ENCODE data around the gene ITM2C.

The ITM2C gene

GRCh38 chr2:230889911-230890601 is 25.3 kb downstream of the ITM2C start:
- in situ Hi-C loops (cut with MboI; ENCODE audit: low sequenced_read_pairs): no loop called here

GRCh38 chr2:230890646-230891045 is 25.9 kb downstream of the ITM2C start:
- in situ Hi-C loops (cut with MboI; ENCODE audit: low sequenced_read_pairs): no loop called here

GRCh38 chr2:230891064-230891463 is 26.3 kb downstream of the ITM2C start:
- in situ Hi-C loops (cut with MboI; ENCODE audit: low sequenced_read_pairs): no loop called here

GRCh38 chr2:230891509-230891908 is 26.8 kb downstream of the ITM2C start:
- in situ Hi-C loops (cut with MboI; ENCODE audit: low sequenced_read_pairs): no loop called here

- in situ Hi-C loops (cut with MboI; ENCODE audit: low sequenced_read_pairs): no loop called here
Measured at GRCh38 chr2:230893338-230893737, 28.6 kb downstream of the ITM2C start.

GRCh38 chr2:230893841-230894781 is 29.4 kb downstream of the ITM2C start:
- in situ Hi-C loops (cut with MboI; ENCODE audit: low sequenced_read_pairs): no loop called here

GRCh38 chr2:230895536-230896345 is 31.0 kb downstream of the ITM2C start:
- in situ Hi-C loops (cut with MboI; ENCODE audit: low sequenced_read_pairs): no loop called here

- in situ Hi-C loops (cut with MboI; ENCODE audit: low sequenced_read_pairs): no loop called here
Measured at GRCh38 chr2:230896346-230897115, 31.8 kb downstream of the ITM2C start.

- in situ Hi-C loops (cut with MboI; ENCODE audit: low sequenced_read_pairs): no loop called here
Measured at GRCh38 chr2:230898016-230898712, 33.4 kb downstream of the ITM2C start.

- in situ Hi-C loops (cut with MboI; ENCODE audit: low sequenced_read_pairs): no loop called here
Measured at GRCh38 chr2:230898713-230899091, 34.0 kb downstream of the ITM2C start.

- in situ Hi-C loops (cut with MboI; ENCODE audit: low sequenced_read_pairs): no loop called here
Measured at GRCh38 chr2:230899287-230899686, 34.5 kb downstream of the ITM2C start.

GRCh38 chr2:230899786-230900185 is 35.0 kb downstream of the ITM2C start:
- in situ Hi-C loops (cut with MboI; ENCODE audit: low sequenced_read_pairs): no loop called here

GRCh38 chr2:230900336-230900995 is 35.7 kb downstream of the ITM2C start:
- in situ Hi-C loops (cut with MboI; ENCODE audit: low sequenced_read_pairs): no loop called here

GRCh38 chr2:230901006-230901405 is 36.3 kb downstream of the ITM2C start:
- in situ Hi-C loops (cut with MboI; ENCODE audit: low sequenced_read_pairs): no loop called here

- in situ Hi-C loops (cut with MboI; ENCODE audit: low sequenced_read_pairs): no loop called here
Measured at GRCh38 chr2:230902180-230902899, 37.6 kb downstream of the ITM2C start.

GRCh38 chr2:230903231-230904150 is 38.7 kb downstream of the ITM2C start:
- in situ Hi-C loops (cut with MboI; ENCODE audit: low sequenced_read_pairs): no loop called here

GRCh38 chr2:230904856-230905447 is 40.2 kb downstream of the ITM2C start:
- in situ Hi-C loops (cut with MboI; ENCODE audit: low sequenced_read_pairs): no loop called here
